ENCODE data around the gene TRIP10. TPM values are rescaled to one million over a fixed set of nuclear protein-coding genes. Genes with fewer than 3 reads are reported as not detected.

Gene TRIP10
- total RNA-seq, 1 donor, result 8.3 TPM

GRCh38 chr19:6711605-6712004, 27.9 kb upstream of the TRIP10 start:
- DNase-seq (ENCODE audit: low read depth in 2 of 3, low spot score in 2 of 3), result no peak

DNA sequence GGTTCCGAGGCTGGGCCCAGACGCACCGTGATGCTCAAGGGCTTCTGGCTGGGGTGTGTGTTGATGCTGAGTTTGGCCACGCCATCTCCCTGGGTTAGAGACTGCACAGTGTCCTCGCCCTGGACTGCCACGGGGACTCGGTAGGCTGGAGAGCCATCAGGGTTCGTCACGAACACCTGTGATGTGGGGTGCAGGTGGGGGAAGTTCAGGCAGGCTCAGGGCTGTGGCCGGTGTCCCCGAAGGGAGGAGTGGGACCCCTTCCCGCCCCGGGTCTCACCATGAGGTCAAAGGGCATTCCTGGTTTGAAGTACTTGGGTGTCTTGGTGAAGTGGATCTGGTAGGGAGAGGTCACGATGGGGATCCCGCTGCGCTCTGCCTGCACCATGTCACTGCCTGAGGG, 27.2 kb upstream of the TRIP10 start:
- no peak for DNase-seq (ENCODE audit: low read depth in 2 of 3, low spot score in 2 of 3)

DNA sequence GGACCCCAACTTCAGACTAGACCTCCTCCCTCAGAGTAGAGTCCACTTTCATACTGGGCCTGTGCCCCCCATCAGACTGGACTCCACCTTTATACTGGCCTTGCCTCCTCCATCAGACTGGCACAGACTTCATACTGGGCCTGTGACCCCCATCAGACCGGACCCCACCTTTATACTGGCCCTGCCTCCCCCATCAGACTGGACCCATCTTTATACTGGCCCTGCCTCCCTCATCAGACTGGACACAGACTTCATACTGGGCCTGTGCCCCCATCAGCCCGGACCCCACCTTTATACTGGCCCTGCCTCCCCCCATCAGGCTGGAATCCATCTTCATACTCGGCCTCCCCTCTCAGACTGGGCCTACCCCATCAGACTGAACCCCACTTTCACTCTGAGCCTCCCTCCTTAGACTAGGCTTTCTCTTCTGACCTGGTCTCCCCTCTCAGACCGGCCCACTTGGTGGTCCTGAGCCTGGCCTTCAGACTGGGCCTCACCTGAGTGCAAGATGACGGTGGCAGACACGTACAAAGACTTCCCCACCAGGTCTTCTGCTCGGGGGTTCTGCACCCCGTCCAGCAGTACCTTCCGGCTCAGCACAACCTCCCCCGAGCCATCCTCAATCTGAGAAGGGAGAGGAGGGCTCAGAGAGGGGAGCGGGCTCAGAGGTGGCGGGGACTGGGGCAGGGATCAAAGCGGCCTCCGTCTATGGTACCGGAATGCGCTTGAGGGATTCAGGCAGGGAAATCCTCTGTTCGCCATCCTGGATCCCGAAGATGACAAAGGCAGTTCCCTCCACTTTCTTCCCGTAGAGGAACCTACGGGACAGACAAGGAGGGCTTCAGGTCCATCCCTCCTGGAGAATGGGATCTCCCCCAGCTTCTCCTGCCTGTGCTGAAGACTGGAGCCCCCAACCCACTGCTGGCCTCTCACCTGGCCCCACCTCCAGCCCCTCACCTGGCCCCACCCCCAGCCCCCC, 26.5 kb upstream of the TRIP10 start:
- DNase-seq (ENCODE audit: low read depth in 2 of 3, low spot score in 2 of 3), result no peak

DNA sequence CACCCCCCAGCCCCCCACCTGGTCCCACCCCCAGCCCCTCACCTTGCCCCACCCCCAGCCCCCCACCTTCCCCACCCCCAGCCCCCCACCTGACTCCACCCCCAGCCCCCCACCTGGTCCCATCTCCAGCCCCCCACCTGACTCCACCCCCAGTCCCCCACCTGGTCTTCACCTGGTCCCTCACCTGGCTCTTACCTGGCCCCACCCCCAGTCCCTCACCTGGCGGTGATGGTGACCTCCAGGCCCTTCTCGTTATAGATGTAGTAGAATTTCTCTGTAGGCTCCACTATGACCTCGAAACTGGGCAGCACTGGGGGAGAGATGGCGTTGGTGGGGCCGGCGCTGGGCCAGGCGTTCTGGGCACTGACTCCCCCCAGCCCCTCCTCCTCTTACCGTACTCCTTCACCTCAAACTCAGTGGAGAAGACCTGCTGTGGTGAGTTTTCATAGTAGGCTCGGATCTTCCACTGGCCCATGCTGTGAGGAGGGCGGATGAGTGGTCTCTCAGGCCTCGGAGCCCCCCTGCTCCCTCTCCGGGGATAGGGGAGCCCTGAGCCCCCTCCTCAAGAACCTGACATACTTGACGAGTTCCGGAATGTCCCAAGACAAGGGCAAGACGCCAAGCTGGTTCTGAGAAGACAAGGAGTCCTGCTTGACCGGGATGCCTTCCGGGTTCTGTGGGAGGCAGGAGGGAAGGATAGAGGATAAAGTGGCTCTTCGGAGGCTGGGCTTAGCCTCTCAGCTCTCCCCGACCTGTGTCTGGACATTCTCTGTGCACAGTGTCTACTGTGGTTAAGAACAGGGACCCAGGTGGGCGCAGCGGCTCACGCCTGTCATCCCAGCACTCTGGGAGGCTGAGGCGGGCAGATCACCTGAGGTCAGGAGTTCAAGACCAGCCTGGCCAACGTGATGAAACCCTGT, 25.4 kb upstream of the TRIP10 start:
- no peak for DNase-seq (ENCODE audit: low read depth in 2 of 3, low spot score in 2 of 3)

DNA sequence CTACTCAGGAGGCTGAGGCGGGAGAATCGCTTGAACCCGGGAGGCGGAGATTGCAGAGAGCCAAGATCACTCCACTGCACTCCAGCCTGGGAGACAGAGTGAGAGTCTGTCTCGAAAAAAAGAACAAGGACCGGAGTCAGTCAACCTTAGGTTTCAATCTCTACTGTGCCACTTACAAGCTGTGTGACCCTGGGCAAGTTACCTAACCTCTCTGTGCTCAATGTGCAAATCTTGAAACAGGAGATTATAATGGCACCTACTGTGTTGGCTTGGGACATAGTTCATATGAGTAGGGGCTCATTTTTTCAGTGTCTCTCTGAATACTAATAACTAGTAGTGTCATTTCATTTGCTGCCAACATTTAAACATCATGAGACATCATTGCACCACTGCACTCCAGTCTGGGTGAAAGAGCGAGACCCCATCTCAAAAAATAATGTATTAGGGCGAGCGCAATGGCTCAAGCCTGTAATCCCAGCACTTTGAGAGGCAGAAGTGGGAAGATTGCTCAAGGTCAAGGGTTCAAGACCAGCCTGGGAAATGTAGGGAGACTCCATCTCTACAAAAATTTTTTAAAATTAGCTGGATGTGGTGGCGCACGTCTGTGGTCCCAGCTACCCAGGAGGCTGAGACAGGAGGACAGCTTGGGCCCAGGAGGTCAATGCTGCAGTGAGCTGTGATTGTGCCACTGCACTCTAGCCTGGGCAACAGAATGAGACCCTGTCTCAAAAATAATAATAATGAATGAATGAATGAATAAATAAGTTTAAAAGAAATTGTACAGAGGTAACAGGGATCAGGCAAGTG, 24.5 kb upstream of the TRIP10 start:
- no peak for DNase-seq (ENCODE audit: low read depth in 2 of 3, low spot score in 2 of 3)

GRCh38 chr19:6716610-6716970, 22.9 kb upstream of the TRIP10 start:
- DNase-seq (ENCODE audit: low read depth in 2 of 3, low spot score in 2 of 3), result no peak

DNA sequence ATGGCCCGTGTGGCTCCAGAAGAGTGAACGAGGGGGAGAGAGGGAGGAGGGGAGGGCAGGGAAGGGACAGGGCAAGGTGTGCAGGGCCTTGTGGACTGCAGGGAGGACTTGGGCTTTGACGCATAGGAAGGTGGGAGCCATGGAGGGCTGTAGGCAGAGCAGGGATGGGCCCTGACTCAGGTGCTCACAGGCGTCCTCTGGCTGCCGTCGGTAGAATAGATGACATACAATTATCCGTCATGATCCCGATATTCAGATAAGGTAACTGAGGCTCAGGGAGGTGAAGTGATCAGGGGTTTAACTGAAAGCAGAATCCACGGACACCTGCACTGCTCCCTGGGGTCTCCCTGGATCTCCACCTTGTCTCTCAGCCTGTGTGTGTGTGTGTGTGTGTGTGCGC, 22.4 kb upstream of the TRIP10 start:
- no peak for DNase-seq (ENCODE audit: low read depth in 2 of 3, low spot score in 2 of 3)

- DNase-seq (ENCODE audit: low read depth in 2 of 3, low spot score in 2 of 3), result no peak
These were observed 22.0 kb upstream of the TRIP10 start for GRCh38 chr19:6717441-6717971.

DNA sequence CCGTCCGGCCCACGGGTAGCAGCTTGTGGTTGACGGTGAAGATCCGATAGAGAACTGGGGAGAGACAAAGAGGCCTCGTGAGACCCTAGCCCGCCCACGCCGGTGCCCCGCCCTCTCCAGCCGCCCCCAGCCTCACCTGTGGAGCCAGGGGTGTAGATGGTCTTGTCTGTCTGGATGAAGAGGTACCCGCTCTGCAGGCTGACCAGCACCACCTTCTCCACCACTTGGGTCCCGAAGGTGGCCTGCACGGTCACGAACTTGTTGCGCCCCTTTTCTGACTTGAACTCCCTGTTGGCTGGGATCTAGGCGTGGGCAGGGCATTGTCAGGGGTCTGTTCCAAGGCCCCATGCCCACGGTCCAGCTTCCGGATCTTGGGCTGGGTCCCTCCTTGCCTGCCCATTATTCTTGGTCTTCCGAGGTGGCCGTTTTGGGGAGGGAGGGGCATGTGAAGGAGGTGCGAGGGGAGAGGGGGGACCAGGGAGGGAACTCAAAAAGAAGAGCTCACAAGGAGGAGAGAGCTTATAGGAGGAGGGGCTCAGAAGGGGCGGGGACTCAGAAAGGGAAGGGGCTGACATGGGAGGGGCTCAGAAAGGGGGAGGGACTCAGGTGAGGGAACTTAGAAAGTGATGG, 21.3 kb upstream of the TRIP10 start:
- DNase-seq (ENCODE audit: low read depth in 2 of 3, low spot score in 2 of 3), result no peak

DNA sequence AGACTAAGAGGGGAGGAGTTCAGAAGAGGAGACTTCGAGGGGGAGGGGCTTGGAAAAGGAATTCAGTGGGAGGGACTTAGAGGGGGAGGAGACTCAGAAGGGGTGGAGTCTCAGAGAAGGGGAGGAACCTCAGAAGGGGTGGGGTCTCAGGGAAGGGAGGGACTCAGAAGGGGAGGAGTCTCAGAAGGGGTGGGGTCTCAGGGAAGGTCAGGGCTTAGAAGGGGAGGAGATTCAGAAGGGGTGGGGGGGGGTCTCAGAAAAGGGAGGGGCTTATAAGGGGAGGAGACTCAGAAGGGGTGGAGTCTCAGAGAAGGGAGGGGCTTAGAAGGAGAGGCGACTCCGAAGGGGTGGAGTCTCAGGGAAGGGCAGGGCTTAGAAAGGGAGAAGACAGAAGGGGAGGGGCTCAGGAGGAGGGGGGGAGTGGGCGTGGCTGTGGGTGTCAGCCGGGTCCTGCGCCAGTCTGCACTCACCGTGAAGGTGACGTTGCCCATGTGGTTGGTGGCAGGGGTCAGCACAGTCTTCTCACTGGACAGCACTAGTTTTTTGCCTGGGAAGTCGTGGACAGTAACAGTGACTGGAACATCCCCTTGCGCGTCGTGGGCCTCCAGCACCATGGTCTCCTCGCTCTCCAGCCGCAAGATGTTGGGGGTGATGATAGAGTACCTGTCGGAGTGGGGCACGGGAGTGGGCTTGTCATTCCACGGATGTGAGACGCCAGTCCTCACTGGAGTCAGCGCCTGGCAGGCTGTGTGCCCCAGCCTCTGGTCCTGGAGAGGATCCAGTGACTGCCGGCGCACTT, 20.5 kb upstream of the TRIP10 start:
- peak in 2 of 3 donors; percentile 60 to 71 for DNase-seq (ENCODE audit: low read depth in 2 of 3, low spot score in 2 of 3)

- no peak for DNase-seq (ENCODE audit: low read depth in 2 of 3, low spot score in 2 of 3)
These were observed 20.0 kb upstream of the TRIP10 start for GRCh38 chr19:6719540-6719861.

DNA sequence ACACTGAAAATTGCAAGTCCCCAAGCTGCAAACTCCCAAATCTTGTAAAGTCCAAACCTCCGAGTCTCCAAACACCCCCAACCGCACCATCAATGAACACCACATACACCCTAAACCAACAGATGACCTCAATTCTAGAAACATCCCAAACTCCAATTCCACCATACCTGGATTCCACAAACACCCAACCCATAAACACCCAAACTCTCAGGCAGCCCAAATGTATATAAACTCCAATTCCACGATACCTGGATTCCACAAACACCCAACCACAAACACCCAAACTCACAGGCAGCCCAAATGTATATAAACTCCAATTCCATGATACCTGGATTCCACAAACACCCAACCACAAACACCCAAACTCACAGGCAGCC, 19.5 kb upstream of the TRIP10 start:
- DNase-seq (ENCODE audit: low read depth in 2 of 3, low spot score in 2 of 3), result no peak

DNA sequence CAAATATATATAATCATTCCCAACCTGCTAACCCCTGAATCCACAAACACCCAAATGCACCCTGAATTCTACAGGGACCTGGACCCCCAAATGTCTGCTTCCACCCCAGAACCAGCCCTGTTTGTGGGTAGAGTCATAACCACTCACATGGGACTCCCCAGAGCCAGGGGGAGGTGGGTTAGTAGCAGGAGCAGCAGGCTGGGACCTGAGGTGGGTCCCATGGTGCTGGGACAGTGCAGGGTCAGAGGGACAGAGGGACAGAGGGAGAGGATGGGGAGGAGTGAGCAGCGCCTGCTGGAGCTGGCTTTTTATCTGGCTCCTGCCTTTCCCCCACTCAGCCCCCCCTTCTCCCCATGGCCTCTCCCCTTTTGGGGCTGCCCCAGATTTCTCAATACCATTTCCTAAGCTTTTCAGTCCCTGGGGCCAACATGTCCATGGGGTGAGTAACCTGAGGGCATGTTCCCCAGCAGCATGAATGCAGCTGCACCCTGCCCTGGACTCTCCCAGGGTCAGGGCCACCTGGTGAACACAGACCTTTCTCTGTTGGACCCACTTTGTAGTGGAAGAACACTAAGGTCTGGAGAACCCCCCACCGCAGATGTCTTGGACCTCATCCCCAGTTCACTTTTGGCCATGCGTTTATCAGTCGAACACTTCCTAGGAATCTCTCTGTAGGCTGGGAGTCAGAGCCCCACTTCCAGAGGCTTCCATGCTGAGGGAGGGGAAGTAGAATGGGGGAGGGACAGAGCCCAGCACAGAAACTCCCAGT, 18.9 kb upstream of the TRIP10 start, which contains the start of gene C3:
Gene C3, minus strand, starts transcription at position 282 of the 769 bp plus-strand sequence. Its CDS starts 61 bp downstream, at position 221.
- DNase-seq (ENCODE audit: low read depth in 2 of 3, low spot score in 2 of 3), result peak in 2 of 3 donors; percentile 34 to 49

- DNase-seq (ENCODE audit: low read depth in 2 of 3, low spot score in 2 of 3), result no peak
These were observed 18.4 kb upstream of the TRIP10 start for GRCh38 chr19:6721138-6721474.

DNA sequence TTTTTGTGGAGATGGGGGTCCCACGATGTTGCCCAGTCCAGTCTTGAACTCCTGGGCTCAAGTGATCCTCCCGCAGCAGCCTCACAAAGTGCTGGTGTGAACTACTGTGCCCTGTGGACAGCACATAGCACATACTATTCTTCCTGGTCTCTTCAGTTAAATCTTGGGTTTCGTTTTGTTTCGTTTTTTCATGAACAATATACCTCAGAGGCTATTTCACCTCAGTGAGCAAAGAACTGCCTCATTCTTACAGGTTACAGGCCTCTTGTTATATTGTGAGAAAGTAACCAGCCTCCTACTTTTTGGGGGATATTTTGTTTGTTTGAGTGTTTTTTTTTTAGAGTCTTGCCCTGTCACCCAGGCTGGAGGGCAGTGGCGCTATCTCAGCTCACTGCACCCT, 17.7 kb upstream of the TRIP10 start:
- peak in 1 of 3 donors; percentile 60 for DNase-seq (ENCODE audit: low read depth in 2 of 3, low spot score in 2 of 3)

DNA sequence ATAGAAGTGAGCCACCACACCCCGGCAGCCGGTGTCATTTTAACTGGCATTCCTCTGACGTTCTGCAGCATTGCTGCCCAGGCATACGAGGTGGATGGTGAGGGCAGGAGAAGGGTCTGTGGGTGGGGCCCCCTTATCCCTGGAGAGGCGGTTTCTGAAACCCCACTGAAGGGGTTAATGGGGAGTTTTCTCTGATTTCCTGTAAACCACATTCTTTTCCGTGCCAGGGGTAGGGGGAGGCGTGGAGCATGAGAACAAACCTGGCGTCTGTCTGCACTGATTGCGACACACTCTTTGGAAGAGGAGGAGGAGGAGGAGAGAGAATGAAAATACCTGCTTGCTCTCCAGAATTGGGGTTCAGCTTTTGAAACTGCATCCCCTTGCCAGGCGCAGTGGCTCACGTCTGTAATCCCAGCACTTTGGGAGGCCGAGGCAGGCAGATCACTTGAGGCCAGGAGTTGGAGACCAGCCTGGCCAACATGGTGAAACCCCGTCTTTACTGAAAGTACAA, 16.3 kb upstream of the TRIP10 start:
- DNase-seq (ENCODE audit: low read depth in 2 of 3, low spot score in 2 of 3), result no peak

GRCh38 chr19:6723738-6724137, 15.7 kb upstream of the TRIP10 start:
- DNase-seq (ENCODE audit: low read depth in 2 of 3, low spot score in 2 of 3), result peak in 2 of 3 donors; percentile 51 to 73

Measured in hematopoietic multipotent progenitor cell (in vitro differentiated cells).